Activated CD4-positive, alpha-beta T cell treated with anti-CD3 and anti-CD28 coated beads for 24 hours (primary cell): ENCODE results near the gene RIPK4.

ENCODE experiments used
- DNase-seq, 2 donors: peaks; one replicate each; pipeline ENCODE4 v3.0.0-alpha.2; 2020; ENCODE audit warnings: low read depth in 2 of 2

Gene RIPK4

DNA sequence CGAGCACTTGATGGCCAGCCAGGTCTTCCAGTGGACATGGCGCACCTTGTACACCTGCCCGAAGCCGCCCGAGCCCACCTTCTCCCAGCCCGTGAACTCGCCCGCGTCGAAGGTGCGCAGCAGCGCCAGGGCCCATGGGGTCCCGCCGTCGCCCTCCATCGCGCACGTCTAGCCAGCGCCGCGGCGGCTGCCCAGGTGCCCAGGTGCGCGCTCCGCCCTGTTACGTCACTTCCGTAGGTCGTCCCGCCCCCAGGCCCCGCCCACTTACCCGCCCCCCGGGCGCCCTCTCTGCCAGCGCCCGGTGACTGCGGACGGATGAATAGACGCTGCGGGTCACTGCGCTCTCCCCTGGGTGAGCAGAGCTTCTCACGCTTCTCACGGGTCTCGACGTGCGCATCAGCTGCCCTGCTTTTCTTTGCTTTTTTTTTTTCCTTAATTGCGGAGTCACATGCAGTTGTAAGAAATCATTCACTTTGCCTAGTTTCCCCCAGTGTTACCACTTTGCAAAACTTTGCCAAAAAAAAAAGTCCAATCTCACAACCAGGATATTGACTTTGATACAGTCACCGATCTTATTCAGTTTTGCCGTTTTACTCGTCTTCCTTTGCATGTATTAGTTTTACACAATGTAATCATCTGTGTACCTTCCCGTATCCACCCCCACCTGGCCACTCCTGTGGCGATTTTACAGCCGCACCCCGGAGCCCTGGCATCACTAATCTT, at the start of gene RIPK4:
Gene RIPK4, minus strand, starts transcription at position 170 of the 723 bp plus-strand sequence. Its CDS starts 11 bp downstream, at position 159.
- DNase-seq: peak; percentile 45 to 63

DNA sequence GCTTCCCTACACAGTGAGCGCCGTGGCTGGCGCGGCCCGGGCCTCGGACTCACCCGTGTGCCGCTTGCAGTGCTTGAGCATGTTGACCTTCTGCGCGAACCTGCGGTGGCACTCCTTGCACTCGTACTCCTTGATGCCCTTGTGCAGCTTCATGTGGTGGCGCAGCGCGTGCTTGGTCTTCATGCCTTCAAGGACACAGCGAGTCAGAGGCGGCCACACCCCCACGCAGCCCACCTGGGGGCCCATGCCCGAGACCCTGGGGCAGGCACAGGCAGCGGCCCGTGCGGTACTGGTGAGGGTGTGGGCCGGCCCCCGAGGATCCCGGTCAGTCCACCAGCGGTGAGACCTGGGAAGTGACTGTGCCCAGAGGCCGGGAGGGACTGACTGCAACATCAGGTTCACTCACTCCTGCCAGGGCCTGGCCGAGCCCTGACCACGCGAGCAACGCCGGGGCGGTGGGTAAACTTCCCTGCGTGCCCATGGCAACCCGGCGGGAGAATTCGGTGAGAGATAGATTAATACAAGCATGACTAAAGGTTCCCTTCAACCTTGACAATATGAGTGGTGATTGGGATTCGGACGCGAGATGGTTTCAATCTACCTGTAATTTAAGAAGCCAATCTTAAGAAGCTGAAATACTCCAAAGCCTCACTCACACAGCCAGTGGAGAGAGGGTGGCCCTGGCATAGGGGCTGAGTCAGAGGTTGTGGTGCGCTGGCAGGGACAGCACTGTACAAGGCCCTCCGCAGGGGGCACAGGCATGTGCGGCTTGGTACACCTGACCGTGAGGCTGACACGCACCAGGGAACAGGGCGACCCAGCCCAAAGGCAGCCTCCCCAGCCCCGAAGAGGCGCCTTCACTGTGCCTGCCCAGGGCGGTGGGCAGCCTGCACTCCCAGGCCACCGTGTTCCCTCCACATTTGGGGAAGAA, 49.1 kb upstream of the RIPK4 start:
- DNase-seq: no peak

DNA sequence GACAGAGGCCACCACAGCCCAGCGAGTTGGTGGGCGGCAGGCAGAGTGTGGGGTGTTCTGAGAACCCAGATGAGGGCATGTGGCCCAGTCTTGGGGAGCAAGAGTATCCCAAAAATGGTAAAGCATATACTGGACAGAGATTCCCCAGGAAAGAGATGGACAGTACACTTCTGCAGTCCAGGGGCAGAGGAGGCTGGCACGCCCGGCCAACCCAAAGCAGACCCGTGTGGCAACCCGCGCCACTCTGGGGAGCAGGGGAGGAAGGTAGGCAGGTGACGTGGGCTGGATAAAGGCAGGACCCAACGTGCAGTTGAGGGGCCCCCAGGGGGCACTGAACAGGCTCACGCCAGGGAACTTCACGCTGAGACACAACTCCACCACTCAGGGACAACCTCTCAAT, 46.4 kb upstream of the RIPK4 start:
- DNase-seq: no peak

DNA sequence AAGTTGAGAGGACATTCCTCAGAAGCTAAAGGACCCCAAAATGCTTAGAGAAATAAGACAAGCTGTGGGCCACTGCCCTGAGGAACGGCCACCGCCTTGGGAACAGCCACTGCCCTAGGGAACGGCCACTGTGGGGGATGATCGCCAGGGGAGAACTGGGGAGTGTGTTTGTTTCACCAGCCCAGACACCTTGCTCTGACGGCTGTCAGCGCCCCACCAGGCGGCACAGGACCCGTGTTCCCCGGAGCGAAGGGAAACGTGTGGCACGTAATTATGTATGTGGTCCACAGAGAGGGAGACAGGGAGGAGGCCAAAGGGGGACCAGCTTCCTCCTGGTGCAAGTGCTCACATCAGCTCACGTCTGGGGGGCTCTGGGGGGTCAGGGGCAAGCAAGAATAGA, 45.8 kb upstream of the RIPK4 start:
- no peak for DNase-seq

DNA sequence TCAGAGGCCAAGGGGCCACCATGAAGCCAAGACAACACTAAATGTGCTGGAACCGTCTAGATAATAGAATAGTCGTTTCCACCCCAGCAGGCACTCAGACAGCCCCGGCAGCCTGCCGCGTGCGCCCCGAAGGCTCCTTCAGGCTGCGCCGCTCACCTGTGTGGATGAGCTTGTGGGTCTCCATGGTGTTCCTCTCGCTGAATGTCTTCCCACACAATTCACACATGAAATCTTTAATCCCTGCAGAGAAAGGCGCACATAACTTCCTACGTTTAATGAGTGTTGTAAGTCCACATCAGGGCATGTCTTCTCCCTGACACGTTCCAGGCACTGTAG, 43.7 kb upstream of the RIPK4 start:
- no peak for DNase-seq

DNA sequence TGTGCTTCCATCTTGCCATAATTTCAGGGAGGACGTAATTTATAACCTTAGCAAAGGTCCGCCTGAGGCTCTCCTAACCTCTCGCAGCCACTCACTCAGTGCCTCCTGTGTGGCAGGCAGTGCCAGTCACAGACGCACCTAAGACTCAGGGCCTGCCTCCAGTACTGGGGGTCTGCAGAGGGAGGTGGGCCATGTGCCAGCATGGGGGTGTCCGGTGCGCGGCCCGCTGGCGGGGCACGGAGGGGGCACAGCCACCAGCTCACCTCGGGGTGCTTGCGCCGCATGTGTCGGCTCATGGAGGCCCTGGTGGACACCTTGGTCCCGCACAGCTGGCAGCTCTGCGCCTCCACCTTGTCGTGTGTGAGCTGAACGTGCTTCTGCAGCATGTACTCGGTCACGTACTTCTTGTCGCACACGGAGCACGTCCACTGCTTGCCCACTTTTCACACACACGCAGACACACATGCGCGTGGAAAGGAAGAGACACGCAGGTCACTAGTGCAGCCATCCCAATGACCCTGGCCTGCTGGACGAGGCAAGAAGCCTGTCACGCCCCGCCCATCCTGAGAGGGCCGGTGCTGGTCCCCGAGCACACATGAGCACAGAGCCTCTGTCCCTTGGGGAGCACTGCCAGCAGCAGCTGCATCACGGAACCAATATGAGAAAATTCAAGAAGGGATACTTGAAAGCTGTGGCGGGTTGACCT, 43.2 kb upstream of the RIPK4 start:
- no peak for DNase-seq

DNA sequence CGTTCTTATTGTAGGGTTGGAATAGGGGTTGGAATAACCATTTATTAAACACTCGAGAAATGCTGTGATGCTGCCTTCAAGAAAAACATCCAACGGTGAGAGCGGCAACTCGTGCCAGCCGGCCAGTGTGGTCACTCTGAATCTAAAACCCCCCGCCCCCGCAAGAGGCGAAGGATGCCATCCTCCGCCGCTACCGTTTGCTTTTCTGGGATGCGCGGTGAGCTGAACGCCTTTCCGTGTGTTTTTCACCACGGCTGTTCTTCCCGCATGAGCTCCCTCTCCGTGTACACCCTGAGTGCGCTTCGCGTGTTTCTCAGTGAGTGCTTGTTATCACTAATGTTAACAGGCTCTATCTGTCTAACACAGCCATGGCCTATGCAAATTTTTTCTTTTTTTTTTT, 42.0 kb upstream of the RIPK4 start:
- no peak for DNase-seq

DNA sequence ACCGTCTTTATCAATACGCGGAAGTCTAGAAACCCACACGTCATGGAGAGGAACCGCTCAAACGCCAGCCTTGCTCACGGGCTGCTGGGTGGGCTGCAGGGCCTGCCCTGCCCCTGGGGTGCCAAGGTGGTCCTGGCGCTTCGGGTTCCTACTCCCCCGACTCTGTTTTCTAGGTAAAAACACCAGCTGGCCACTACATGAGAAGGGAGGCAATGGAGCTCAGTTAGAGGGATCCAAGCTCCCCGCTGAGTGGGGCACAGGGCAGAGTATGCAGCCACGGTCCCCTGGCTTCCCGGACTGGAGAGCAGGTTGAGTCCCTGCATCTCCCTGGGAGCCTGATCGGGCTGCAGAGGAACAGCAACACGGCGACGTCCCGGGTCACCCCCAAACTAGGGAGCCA, 41.2 kb upstream of the RIPK4 start:
- no peak for DNase-seq

DNA sequence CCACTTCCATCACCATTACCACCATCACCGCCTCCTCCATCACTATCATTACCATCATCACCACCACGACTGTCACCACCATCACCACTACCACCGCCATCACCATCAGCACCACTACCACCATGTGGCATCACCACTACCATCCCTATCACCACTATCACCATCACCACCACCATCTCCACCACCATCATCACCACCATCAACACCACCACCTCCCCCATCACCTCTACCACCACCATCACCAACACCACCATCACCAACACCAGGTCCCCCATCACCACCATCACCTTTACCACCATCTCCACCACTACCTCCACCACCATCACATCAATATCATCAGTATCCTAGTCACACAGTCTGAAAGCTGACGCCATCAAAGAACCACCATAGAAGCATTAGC, 39.9 kb upstream of the RIPK4 start:
- DNase-seq: no peak

DNA sequence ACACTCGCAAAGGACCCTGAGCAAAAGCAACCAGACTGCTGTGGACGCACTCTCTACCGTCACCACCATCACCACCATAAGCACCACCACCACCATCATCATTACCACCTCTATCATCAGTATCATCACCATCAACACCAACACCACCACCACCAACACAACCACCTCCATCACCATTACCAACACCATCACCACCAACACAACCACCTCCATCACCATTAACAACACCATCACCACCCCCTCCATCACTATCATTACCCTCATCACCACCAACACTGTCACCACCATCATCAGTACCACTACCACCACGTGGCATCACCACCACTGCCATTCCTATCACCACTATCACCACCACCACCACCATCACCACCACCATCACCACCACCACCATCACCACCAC, 38.8 kb upstream of the RIPK4 start:
- DNase-seq: no peak

DNA sequence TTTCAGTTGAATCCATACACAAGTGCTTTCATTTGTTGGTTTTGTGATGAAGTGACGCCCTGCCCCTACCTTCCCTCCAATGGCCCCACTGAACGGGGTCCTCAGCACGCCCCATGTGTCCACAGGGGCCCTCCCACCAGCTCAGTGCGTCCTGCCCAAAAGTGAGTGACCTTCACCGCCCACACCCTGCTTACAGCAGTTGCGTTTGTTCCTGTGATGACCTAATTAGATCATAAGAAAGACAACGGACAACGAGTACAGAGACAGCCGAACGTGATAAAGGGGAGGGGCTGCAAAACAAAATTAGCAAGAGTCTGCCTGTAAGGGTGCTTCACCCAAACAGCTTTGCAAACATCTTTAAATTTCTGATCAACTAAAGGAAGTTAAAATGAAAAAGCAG, 38.2 kb upstream of the RIPK4 start:
- no peak for DNase-seq

DNA sequence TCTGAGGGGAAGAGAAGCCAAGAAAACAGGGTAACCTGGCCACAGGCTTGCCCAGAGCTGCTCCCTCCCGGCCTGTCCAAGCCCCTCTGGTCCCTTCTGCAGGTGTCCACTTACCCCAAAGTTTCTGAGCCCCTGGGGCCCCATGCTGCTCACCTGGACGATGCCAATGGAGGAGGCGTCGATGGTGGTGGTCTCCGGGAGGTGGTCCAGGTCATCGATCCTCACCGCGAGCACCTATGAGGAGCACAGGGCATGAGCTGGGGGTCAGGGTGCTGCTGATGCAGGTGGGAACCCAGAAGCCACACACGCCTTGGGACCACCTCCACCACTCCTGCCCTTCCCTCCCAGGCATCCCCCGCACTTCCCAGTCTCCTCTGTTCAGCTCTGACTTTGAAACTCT, 37.5 kb upstream of the RIPK4 start:
- no peak for DNase-seq

DNA sequence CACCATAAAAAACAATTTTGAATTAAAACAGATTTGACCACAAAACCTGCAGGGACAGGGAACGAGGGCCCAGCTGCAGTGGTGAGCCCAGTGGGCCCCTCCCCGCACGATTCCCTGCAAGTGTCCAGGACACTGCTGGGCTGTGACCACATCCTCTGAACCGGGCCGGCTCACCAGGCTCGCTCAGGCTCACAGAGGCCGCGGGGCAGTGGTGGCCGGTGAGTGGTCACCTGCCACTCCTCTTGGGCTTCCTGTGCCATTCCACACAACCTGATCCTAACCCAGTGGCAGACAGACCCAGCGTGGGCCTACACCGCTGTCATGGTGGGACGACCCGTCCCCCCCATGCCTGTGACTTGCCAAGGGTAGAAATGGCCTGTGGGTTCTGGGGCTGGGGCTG, 36.5 kb upstream of the RIPK4 start:
- DNase-seq: no peak

DNA sequence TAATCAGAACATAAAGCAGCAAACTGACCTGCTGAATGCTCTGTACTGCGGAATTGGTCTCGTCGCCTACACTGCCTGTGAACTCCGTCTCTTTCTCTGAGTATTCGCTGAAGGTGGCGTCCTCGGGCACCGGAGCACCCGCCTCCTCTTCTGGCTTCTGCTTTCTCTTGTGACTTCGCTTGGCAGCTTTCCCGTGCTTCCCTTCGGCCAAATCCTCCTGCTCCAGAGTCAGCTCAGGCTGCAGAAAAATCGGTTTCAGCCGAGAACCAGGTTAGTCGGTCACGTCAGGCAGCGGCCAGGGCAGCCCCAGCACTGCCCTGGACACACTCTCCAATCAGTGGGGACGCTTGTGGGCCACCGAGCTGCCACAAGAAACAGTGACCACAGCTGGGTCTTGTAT, 35.8 kb upstream of the RIPK4 start:
- no peak for DNase-seq

DNA sequence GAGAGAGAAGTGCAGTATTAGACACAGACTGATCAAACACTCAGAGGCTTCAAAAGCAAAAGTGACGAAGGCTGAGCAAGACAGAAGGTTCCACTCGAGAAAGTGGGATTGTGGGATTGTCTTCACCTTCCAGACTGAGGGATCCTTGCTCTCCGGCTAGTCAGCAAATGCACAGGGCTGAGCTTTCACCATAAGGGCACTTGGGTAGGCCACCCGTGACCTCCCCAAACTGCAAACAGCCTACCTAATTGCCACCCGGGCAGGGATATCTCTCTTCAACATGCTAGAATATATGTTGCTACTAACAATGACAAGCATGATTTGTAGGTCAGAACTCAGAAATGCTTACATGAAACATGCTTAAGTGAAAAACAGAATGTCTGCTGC, 35.3 kb upstream of the RIPK4 start:
- DNase-seq: no peak

DNA sequence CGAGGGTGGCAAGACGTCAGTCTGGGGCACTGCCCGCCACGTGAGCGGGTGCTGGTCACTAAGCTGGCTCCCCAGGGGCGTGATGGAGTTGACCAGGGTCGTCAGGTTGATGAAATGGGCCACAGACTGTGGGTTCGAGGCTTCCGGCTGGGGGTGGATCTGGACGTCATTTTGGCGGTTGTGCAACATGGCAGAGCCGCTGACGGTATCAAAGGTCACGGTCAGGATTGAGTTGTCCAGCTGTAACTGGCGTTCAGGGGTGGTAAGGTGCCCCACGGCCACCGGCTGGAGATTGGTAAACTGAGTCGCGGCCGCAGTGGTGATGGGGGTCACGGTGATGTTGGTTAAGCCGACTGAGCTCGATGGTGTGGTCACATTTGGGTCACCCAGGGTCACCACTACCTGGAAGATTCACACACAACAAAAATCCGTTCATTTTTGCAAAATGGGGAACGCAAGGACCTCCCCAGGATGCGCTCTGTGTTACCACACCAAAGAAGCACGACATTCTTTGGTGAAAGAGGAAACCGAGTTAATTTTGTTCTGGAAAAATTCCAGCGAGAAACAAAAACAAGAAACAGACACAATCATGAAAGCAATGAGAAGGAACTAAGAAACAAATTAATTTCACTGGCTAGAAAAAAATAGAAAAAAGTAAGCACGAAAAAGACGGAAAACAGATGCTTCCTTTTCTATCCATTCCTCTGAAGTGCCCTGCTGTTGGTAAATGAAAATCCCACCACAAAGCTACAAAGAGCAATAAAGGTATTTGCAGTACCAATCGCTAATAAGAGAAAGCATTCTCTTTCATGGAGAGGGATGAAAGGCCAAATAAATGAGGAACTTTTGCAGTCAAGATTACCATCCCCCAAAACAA, 34.7 kb upstream of the RIPK4 start:
- DNase-seq: no peak

DNA sequence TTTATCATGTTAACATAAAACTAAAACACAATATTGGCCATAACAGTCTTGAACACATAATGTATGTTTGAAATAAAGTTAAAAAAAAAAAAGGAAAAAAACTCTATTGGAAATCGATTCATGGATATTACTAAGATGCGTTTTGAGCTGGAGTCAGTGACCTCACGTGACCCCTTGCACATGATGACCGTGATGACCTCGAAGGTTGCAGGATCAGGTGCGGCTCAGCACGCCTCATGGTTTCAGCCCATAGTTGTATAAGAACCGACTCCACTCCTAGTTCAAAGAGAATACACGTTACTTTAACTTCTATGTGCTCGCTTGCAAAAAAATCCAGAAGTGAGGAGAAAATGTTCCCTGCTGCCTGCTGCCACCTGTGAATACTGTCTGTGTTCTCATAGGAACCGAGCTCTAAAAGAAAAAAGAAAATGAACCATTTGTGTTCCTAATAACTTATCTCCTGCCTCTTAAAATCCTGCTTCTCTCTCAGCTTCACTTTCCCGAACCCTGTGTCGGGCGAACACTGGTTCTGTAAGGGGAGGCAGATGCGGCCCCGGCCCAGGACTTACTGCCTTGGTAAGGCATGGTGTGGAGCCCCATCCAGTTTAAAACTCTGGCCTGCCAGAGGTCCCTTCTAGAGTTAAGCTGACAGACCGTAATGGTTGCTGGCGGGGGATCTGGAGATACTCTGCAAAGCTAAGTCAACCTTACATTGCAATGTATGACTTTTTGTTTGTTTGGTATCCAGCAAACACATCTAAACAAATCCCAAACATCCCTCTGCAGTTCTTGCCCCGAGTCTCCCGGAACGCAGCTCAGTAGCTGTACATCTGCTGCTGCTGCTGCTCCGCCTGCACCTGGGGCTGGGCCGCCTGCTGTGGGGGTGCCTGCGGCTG, 33.8 kb upstream of the RIPK4 start:
- DNase-seq: no peak

DNA sequence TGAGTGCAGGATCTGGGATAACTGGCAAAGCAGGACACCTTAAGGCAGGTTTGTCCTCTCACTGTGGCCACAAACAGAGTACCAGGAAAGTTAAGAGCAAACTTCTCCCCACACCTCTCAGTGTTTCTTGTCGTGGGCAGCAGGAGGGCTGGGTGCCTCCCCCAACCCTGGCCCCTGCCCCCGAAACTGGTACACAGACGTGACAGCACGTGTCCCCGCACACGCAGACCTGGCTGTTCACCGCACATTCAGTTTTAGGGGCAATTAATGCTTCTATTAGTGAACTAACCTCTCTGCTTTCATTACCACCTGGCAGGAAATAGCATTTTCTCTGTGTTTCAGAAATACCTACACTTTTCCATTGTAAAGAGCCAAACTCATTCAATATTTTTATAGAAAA, 32.9 kb upstream of the RIPK4 start:
- DNase-seq: no peak

DNA sequence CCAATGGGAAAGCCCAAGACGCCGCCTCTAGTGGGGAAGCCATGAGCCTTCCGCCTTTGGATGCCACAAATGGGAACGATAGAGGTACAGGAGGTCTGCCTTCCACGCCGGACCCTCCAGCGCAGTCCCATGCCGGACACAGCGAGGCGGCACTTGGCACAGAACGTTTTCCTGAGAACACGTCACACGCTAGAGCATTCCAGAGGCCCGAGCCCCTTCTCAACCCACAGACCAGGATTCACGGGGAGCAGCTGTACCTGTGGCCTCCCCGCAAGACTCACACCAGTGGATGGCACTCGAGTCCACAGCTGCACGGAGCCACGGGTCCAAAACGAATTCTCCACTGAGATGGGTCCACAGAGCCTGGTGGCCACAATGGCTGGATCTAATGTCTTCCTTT, 31.5 kb upstream of the RIPK4 start:
- DNase-seq: no peak

DNA sequence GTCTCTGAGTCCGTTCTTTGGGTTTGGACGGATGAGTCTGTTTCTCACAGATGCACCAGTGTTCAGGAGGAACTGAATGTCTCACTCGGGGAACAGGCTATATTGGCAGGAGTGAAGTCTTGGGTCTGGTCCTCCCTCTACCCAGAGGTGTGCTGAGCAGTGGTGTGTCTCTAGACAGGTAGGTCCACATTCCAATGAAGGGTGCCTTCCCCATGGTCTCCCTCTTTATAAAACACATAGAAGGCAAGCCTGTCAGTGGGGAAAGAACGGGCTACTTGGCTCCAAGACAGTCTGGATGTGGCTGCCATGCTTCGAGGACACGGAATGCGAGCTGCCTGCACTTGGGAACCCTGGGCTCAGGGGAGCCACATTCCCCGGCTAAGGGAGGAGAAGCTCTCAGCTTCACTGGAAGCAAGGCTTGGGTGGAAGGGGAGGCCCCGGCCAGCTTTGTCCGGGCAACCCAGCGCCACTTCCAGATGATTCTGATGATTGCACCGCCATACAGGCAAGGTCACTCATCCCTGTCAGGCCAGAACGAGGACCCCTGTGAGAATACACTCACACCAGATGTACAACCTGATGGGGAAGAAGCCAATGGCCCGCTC, 29.7 kb upstream of the RIPK4 start:
- no peak for DNase-seq
